GM18498 (cell line): ENCODE data around the gene LCE2B.
"Not testable (repeated sequence)": the region's sequence is repeated elsewhere in the genome, so short reads cannot be mapped to it uniquely, and the experiment has no call there.

ENCODE experiments used
- ATAC-seq: cut with Tn5 transposase; IDR thresholded peaks from one replicate; pipeline ENCODE4 v1.9.1; 2021; ENCODE audit warnings: mild to moderate bottlenecking, moderate library complexity; ENCODE audit not compliant: unreplicated experiment

The LCE2B gene, protein sequence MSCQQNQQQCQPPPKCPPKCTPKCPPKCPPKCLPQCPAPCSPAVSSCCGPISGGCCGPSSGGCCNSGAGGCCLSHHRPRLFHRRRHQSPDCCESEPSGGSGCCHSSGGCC

DNA sequence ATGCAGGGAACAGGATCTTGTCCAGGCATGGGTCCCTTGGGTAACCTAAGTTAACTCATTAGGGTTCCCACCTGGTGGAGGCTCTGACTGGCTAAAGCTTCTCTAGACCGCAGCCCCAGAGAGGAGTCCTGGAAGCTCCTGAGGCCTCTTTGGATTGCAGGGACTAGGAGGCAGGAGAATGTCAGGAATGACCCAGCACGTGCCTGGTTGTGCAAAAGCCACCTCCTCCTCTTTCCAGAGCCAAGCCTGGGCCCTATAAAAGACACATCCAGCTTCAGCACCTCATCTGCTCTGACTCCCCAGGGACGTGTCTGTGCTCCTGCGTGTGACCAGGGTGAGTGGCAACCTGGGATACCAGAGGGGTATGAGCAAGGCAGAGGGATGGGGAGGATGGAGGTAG is at the start of gene LCE2B:
LCE2B (plus strand) TSS at position 301 of the 400 bp plus-strand sequence. CDS start 721 bp downstream, outside the sequence.
- not testable (repeated sequence) for ATAC-seq

GRCh38 chr1:152640351-152640750 is 45.6 kb upstream of the LCE2B start:
- no peak for ATAC-seq

DNA sequence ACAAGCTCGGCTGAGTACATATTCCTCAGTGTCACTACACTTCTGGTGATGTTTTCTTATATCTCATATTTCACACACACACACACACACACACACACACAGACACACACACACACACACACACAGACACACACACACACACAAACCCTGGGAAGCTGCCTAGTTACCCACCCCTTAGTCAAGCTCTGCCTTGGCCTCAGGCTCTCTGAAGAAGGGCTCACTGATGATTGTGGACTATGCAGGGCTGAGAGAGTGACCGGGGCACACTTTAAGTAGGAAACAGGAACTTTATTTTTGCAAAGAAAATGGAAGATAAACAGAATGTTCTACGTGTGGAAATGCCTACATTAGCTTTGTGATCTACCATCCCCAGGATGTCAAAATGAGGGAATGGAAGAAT is 42.0 kb upstream of the LCE2B start:
- no peak for ATAC-seq

- no peak for ATAC-seq
These were observed 40.8 kb upstream of the LCE2B start for GRCh38 chr1:152645146-152645545.

GRCh38 chr1:152646656-152647055 is 39.3 kb upstream of the LCE2B start:
- ATAC-seq = no peak

DNA sequence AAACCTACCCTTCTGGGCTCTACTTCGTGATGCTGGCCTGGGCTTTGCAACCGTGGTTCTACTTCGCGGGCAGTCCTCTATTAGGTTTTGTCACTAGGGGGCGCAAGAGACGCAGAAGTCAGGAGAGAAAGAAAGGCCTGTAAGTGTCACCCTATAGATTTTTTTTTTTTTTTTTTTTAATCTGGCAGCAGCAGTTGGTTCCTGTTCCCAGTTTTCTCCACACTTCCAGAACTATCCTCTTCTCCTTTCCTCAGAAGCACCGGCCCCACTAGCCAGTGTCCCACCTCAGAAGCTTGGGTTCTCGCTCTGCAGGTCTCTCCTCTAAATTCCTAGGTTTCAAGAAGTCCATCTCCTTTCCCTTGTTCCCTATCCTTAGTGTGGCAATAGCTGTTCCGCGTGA is 31.8 kb upstream of the LCE2B start:
- no peak for ATAC-seq

GRCh38 chr1:152656459-152656858 is 29.5 kb upstream of the LCE2B start:
- no peak for ATAC-seq

GRCh38 chr1:152657677-152658076 is 28.2 kb upstream of the LCE2B start:
- no peak for ATAC-seq

DNA sequence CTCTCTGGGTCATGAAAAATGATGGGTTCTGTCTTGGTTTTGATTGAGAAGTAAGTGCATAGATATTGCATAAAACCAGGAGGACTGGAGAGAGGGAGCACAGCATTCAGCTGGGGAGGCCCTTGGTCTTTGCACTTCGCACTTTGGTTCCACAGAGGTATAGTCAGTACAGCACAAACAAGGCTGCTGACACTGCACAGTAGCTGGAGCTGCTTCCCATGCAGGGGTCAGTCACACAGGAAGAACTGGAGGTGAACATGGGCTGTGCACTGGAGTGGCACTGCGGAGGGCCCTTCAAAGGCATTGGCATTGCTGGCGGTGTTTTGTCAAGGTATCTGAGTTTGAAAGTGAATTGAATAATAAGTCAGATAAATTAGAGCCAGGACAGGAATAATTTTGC is 27.3 kb upstream of the LCE2B start:
- no peak for ATAC-seq

GRCh38 chr1:152663098-152663497 is 22.8 kb upstream of the LCE2B start, which contains the start of gene LCE2D:
Gene LCE2D (plus strand): TSS chr1:152663380. CDS start chr1:152664106, 726 bp downstream.
- ATAC-seq = no peak

- ATAC-seq = not testable (repeated sequence)
These were observed 19.8 kb upstream of the LCE2B start for GRCh38 chr1:152666171-152666570.

DNA sequence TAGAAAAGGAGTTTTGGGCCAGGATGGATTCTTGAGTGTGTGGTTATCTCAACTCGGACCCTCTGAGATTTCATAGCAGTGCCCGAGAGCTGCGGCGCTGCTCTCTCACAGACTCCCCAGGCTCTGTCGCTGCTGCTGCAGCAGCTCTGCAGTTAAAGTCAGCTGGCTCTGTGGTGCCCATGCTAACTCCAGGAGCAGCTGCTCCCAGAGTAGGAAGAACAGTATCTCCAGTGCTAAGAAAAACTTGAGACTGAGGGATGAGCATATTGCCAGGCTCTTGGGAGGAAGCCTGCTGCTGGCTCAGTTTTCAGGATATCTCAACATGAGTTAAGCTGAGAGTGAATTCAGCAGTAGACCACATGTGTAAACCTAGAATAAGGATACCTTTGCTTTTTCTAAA is 18.3 kb upstream of the LCE2B start:
- ATAC-seq = no peak

DNA sequence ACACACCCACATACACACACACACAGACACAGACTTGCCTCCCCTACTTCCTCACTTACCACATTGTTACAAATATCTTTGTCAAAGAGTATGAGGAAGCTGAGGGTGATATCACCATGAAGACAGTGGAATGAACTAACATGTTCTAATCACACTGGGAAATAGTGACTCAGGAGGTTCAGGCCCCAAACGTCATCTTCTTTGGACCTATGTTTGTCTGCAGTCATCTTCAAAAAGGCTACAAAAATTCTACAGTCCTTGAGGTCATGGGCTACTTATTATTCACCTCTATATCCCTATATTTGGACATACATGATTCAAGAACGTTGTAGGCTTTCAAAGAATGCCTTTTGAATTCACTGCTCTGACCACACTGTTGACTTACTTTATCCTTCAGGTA is 12.9 kb upstream of the LCE2B start:
- ATAC-seq = no peak

DNA sequence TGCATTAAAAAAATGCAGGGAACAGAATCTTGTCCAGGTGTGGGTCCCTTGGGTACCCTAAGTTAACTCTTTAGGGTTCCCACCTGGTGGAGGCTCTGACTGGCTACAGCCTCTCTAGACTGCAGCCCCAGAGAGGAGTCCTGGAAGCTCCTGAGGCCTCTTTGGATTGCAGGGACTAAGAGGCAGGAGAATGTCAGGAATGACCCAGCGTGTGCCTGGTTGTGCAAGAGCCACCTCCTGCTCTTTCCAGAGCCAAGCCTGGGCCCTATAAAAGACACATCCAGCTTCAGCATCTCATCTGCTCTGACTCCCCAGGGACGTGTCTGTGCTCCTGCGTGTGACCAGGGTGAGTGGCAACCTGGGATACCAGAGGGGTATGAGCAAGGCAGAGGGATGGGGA is 10.9 kb upstream of the LCE2B start, which contains the start of gene LCE2C:
LCE2C (plus strand) TSS at position 297 of the 400 bp plus-strand sequence. CDS start 737 bp downstream, outside the sequence.
- ATAC-seq = not testable (repeated sequence)

DNA sequence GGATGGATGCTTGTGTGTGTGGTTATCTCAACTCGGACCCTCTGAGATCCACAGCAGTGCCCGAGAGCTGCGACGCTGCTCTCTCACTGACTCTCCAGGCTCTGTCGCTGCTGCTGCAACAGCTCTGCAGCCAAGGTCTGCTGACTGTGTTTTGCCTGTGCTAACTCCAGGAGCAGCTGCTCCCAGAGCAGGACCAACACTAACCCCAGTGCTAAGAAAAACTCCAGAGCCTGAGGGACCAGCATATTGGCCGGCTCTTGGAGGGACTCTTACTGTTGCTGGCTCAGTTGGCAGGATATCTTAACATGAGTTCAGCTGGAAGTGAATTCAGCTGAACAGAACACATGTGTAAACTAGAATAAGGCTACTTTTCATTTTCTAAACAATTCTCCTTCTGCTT is 6.5 kb upstream of the LCE2B start:
- ATAC-seq = no peak

DNA sequence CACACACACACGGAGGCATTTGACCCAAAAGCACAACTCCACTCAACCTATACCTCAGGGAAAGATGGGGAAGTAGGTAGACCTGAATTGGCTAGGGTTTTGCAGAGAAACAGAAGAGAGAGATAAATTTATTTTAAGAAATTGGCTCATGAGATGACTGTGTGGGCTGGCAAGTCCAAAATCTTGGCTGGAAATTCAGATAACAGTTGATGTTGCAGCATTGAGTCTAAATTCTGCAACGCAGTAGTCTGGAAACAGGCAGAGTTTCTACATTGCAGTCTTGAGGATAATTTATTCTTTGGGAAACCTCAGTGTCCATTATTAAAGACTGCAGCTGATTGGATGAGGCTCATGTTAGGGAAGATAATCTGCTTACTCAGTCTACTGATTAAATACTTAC is 4.3 kb upstream of the LCE2B start:
- no peak for ATAC-seq

DNA sequence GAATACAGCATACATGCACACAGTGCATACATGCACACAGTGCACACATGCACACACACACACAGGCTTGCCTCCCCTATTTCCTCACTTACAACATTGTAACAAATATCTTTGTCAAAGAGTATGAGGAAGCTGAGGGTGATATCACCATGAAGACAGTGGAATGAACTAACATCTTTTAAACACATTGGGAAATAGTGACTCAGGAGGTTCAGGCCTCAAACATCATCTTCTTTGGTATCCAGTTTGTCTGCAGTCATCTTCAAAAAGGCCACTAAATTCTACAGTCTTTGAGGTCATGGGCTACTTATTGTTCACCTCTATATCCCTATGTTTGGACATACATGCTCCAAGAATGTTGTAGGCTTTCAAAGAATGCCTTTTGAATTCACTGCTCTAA is 2.1 kb upstream of the LCE2B start:
- no peak for ATAC-seq

GRCh38 chr1:152697701-152698600 is 12.0 kb downstream of the LCE2B start, which contains the start of gene LCE2A:
Gene LCE2A (plus strand): TSS chr1:152698345. CDS start chr1:152698902, 557 bp downstream.
- no peak for ATAC-seq

DNA sequence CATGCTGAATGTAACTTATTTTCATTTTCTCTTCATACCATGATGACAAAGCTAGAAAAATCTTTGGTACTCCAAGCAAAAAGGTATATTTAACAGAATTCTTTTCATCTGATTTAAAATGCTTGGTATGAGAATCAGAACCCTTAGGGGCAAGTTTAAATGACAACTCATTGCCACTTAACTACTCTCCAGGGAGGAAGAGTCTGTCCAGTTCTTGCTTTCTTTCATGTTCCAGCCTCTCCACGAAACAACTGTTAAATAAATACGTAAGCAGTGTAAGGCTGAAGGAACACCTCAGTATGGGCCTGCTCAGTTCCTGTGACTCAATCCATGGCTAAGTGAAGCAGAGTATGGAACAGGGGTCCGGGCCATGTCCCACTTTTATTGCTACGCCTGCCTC is 13.8 kb downstream of the LCE2B start:
- no peak for ATAC-seq

- no peak for ATAC-seq
These were observed 21.9 kb downstream of the LCE2B start, which contains the start of gene LCE4A for GRCh38 chr1:152707860-152708259. Gene LCE4A (plus strand): TSS chr1:152708160. CDS start chr1:152709076, 916 bp downstream.

DNA sequence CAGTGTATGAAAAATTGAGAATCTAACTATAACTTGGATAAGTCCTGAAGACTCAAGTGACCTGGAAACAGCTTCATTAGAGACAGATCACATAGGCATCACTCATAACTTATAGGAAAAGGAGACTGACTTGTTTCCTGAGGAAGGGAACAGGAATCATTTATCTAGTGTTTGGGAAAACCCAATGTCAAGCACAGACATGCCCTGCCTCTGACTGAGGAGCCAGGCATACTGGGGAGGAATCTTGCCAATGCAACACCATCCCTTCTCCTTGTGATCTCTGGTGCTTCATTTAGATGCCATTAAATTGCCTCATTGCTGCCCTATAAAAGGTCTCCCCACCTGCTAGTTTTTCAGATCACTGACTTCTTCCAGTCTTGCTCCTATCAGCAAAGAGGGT is 32.3 kb downstream of the LCE2B start:
- ATAC-seq = no peak

- no peak for ATAC-seq
These were observed 39.3 kb downstream of the LCE2B start for GRCh38 chr1:152725261-152725660.
